ENCODE measurements around the gene FRMD8.
A peak's percentile ranks its signal among the peaks of the same experiment; 100 is the strongest.

Gene FRMD8

DNA sequence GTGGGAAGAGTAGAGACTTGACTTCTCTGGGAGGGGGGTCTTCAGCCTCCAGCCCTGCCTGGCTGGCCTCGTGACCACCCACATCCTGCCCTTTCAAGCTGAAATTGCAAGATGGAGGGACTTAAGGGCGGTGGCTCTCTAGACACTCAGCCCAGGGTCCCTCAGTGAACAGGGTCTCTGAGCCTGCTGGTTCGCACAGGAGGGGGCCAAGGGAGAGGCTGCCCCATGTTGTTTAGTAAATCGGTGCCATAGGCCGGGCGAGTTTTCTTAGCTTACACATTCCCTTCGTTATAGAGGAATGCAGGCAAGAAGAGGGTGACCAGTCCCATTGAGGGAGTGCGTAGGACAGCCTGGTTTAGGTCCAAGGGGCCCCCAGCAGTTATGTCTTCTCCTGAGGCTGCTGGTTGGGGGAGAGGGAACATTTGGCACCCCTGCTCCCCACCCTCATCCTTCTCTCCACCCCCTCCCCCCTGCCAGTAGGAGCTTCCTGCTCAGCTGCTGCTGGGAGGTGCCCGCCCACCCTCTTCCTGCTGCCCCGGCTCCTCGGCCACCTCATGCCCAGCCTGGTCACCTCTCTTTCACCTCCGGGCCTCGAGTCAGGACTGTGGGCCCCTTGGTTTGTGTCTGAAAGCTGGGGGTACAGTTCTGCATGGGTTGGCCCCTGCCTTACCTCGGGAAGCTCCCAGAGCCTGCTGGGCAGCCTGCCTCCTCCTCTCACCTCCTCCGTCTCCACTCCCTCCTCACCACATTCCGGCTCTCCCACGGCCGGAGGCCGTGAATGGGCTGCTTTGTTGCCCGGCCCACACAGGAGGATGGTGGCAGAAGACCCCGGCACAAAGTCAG lies 3.9 kb downstream of the FRMD8 start:
- Mint-ChIP-seq H3K36me3 (ENCODE audit: insufficient read depth) (peaks cover 10% of the 10 kb centered on the region), H3K9me3 (no peaks in the 10 kb centered on the region), H3K4me1 (peaks cover 51% of the 10 kb centered on the region), H3K27ac (ENCODE audit: low read depth) (no peak overlapping the region), H3K4me3 (peak overlapping the region; percentile 97), H3K27me3 (no peaks in the 10 kb centered on the region)
- ATAC-seq (replicated peaks; ENCODE audit: extremely low read depth, poor library complexity, severe bottlenecking) (no peak), DNase-seq (ENCODE audit: low spot score in 2 of 2) (no peak)

DNA sequence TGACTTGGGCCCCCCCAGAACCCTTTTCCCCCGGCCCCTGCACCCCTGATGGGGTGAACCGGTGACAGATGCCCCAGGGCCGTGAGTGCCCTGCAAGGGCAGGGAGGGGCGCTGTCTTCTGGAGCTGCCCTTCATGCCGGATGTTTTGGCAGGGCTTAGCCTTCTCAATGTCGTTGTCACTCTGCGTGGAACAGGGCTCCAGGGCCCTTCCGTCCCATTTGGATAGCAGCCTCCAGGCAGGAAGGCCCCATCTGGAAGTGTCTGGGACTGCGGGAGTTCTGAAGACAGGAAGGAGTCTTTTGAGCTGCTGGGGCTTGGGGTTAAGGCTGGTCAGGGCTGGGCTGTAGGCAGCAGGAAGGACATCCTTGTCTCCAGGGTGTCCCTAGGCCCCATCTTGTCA lies 4.6 kb downstream of the FRMD8 start:
- Mint-ChIP-seq H3K4me3 (no peak overlapping the region), H3K9me3 (no peaks in the 10 kb centered on the region), H3K27ac (ENCODE audit: low read depth) (no peak overlapping the region), H3K27me3 (no peaks in the 10 kb centered on the region), H3K36me3 (ENCODE audit: insufficient read depth) (peaks cover 10% of the 10 kb centered on the region), H3K4me1 (peaks cover 45% of the 10 kb centered on the region)
- DNase-seq (ENCODE audit: low spot score in 2 of 2) = no peak
- ATAC-seq (replicated peaks; ENCODE audit: extremely low read depth, poor library complexity, severe bottlenecking) = no peak

DNA sequence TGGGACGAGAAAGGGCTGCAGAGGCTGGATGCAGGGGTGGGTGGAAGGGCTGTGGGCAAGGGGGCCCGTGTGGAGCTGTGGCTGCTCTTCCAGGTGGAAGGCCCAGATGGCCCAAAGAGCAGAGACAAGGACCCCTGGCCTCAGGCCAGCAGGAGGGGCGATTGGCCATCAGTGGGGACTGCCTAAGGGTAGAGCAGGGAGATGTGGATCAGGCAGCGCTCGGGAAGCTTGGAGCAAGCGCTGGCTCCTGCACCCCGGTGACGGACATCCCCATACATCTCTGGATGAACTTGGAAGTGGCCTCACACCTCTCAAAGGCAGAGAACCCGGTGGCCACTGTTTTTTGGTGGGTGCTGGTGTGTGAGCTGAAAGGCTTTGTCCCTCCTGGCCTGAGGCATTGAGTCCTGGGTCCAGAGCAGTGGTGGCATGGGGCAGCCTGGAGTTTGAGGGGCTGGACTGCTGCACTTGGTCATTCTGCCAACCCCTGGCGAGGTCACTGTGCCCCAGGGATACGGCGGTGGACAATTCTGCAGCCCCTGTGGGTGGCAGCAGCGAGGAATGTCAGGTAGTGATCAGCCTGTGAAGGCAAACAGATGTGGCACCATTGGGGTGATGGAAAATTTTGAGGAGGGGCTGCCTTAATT lies 5.9 kb downstream of the FRMD8 start:
- no peak for ATAC-seq (replicated peaks; ENCODE audit: extremely low read depth, poor library complexity, severe bottlenecking)
- no peak for DNase-seq (ENCODE audit: low spot score in 2 of 2)
- Mint-ChIP-seq H3K4me1 (peaks cover 39% of the 10 kb centered on the region), H3K27me3 (no peaks in the 10 kb centered on the region), H3K4me3 (no peak overlapping the region), H3K27ac (ENCODE audit: low read depth) (peak overlapping the region; percentile 64), H3K9me3 (no peaks in the 10 kb centered on the region), H3K36me3 (ENCODE audit: insufficient read depth) (peaks cover 9% of the 10 kb centered on the region)

DNA sequence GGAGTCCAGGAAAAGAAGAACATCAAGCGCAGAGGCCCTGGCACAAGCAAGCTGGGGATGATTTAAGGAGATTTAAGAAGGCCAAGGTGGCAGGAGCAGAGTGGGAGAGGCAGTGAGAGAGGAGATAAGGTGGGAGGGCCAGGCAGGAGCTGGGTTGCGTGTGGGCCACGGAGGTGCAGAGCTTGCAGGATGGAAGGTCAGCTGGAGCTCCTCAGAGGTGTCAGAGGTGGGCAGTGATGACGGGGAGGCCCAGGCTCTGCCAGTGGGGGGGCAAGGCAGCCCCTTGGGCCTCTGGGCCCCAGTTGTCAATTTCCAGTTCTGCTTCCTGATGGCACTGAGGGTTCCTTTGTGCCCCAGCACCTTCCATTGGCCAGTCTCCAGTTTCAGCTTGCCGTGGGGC lies 6.5 kb downstream of the FRMD8 start:
- DNase-seq (ENCODE audit: low spot score in 2 of 2) (no peak), ATAC-seq (replicated peaks; ENCODE audit: extremely low read depth, poor library complexity, severe bottlenecking) (no peak)
- Mint-ChIP-seq H3K27me3 (no peaks in the 10 kb centered on the region), H3K4me3 (no peak overlapping the region), H3K9me3 (no peaks in the 10 kb centered on the region), H3K36me3 (ENCODE audit: insufficient read depth) (peaks cover 11% of the 10 kb centered on the region), H3K4me1 (peaks cover 35% of the 10 kb centered on the region), H3K27ac (ENCODE audit: low read depth) (peak overlapping the region; percentile 64)

DNA sequence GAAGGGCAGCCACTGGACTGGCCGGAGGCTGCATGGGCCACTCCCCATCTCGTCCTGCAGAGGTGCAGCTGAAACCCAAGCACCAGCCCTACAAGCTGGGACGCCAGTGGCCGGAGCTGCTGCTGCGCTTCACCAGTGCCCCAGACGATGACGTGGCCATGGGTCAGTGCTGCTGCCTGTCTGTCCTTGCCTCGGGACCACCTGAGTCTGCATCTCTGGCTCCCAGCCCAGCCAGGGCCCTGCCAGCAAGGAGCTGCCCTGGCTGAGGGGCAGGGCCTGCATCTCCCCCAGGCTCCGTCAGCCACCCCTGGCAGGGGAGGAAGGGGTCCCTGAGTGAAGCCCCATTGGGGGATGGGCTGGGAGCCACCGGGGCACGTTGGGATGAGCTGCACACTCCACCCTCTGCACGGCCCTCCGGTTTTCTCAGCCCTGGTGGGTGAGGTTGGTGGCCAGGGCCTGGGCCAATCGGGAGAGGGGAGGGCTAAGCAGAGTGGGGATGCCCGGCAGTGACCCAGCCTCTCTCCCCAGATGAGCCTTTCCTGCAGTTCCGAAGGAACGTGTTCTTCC lies 7.2 kb downstream of the FRMD8 start:
- DNase-seq (ENCODE audit: low spot score in 2 of 2) = no peak
- Mint-ChIP-seq H3K9me3 (no peaks in the 10 kb centered on the region), H3K27ac (ENCODE audit: low read depth) (no peak overlapping the region), H3K27me3 (no peaks in the 10 kb centered on the region), H3K4me1 (peaks cover 33% of the 10 kb centered on the region), H3K4me3 (no peak overlapping the region), H3K36me3 (ENCODE audit: insufficient read depth) (peaks cover 15% of the 10 kb centered on the region)
- ATAC-seq (replicated peaks; ENCODE audit: extremely low read depth, poor library complexity, severe bottlenecking) = no peak

DNA sequence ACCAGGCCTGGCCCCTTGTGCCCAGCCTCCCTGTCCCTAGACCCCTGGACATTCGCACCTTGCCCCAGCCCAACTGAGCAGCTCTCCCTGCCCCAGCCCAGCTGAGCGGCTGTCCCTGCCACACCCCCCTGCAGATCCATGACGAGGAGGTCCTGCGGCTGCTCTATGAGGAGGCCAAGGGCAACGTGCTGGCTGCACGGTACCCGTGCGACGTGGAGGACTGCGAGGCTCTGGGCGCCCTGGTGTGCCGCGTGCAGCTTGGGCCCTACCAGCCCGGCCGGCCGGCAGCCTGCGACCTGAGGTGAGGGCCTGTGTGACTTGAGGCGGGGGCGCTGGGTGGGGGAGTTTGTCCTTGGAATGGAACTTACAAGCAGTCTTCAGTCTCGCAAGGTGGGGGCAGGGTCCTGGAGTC lies 7.7 kb downstream of the FRMD8 start:
- ATAC-seq (replicated peaks; ENCODE audit: extremely low read depth, poor library complexity, severe bottlenecking) (no peak), DNase-seq (ENCODE audit: low spot score in 2 of 2) (no peak)
- Mint-ChIP-seq H3K9me3 (no peaks in the 10 kb centered on the region), H3K27ac (ENCODE audit: low read depth) (no peak overlapping the region), H3K4me3 (no peak overlapping the region), H3K36me3 (ENCODE audit: insufficient read depth) (peaks cover 15% of the 10 kb centered on the region), H3K27me3 (no peaks in the 10 kb centered on the region), H3K4me1 (peaks cover 29% of the 10 kb centered on the region)

DNA sequence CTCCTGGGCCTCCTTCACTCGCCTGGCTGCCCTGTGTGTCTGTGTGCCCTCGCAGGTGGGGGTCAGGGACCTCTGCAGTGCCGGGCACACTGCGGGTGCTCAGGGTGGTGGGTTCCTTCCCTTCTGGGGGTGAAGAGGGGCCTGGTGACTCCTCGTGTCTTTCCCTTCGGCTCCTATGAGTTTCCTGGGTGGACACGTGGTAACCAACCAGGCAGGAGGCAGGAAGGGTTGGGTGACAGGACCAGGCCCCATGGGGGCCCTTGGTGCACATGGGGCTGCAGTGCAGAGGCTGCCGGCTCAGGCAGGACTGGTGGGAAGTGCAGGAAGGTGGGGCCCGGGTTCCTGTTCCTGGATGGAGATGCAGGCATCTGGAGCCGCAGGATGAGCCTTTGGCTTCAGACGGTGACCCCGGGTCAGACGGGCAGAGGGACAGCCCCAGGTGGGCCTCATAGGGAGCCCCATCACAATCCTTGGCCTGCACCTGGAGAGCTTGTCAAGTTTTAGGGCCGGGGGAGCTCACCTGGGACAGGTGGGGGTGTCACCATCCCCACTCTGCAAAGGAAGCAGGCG lies 9.6 kb downstream of the FRMD8 start:
- H3K9me3 Mint-ChIP-seq = no peaks in the 10 kb centered on the region
- ATAC-seq (replicated peaks; ENCODE audit: extremely low read depth, poor library complexity, severe bottlenecking) (no peak), DNase-seq (ENCODE audit: low spot score in 2 of 2) (no peak)
- H3K36me3 Mint-ChIP-seq (ENCODE audit: insufficient read depth) = peaks cover 17% of the 10 kb centered on the region
- no peak overlapping the region for H3K27ac Mint-ChIP-seq (ENCODE audit: low read depth)
- no peaks in the 10 kb centered on the region for H3K27me3 Mint-ChIP-seq
- H3K4me3 Mint-ChIP-seq = no peak overlapping the region
- peaks cover 12% of the 10 kb centered on the region for H3K4me1 Mint-ChIP-seq

DNA sequence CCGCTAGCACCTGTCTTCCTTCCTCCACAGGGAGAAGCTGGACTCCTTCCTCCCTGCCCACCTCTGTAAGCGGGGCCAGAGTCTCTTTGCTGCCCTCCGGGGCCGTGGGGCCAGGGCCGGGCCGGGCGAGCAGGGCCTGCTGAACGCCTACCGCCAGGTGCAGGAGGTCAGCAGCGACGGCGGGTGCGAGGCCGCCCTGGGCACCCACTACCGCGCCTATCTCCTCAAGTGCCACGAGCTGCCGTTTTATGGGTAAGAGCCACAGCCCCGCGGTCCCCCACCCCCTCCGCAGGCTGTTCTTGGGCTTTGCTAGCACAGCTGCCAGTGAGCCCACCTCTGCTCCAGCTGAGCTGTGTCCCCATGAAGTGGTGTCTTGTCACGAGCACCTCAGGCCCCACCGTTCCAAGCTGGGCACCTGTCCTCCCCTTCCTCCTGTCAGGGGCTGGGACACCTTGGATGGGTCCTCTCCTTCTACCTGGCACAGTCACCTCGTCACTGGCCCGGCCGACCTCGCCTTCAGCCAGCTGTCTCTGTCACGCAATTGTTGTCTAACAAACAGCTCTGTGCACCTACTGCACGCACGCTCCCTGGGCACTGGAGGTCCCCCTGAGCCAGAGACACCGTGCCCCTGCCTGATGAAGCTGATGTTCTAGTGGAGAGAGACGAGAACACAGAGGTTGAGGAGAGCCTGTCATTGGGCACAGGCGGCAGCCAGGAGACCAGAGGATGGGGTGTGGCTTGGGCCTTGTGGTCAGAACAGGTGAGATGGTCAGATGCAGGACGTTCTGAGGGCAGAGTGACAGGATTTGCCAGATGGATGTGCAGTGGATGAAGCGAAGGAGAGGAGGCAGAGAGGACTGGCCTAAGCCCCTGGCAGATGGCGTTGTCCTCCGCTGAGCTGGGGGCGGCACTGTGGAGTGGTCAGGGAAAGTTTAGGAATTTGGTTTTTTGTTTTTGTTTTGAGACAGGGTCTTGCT lies 10.6 kb downstream of the FRMD8 start:
- Mint-ChIP-seq H3K4me3 (no peak overlapping the region), H3K36me3 (ENCODE audit: insufficient read depth) (peaks cover 17% of the 10 kb centered on the region)

DNA sequence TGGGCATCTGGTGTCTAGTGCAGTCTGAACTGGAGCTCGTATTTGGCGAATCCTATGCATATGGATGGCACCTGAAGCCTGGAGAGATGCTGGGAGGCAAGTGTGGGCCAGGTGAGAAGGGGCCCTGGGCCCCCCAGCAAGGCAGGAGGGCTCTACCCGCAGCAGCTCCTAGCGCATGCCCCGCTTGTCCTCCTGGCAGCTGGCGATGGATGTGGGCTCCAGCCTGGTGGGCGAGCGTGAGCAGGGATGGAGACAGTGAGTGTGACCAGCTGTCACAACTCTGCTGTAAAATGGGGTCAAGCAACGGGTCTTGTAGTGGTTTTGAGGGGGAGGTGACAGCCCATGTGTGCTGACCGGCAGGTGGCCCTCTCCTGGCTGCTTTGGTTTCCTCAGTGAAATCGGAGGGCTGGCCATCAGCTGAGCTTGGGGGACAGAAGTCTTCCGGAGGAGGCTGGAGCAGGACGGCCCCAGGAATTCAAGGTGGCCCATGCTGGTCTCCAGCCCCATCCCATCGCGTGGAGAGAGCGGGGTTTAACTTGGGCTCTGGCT lies 12.0 kb downstream of the FRMD8 start:
- DNase-seq (ENCODE audit: low spot score in 2 of 2) (no peak), ATAC-seq (replicated peaks; ENCODE audit: extremely low read depth, poor library complexity, severe bottlenecking) (no peak)
- H3K4me1 Mint-ChIP-seq = peaks cover 6% of the 10 kb centered on the region
- peaks cover 25% of the 10 kb centered on the region for H3K36me3 Mint-ChIP-seq (ENCODE audit: insufficient read depth)
- no peaks in the 10 kb centered on the region for H3K27me3 Mint-ChIP-seq
- no peaks in the 10 kb centered on the region for H3K9me3 Mint-ChIP-seq
- no peak overlapping the region for H3K4me3 Mint-ChIP-seq
- H3K27ac Mint-ChIP-seq (ENCODE audit: low read depth) = no peak overlapping the region

More for the DNA sequence above, 10.6 kb downstream of the FRMD8 start:
- Mint-ChIP-seq H3K9me3 (no peaks in the 10 kb centered on the region), H3K4me1 (peaks cover 6% of the 10 kb centered on the region), H3K27me3 (no peaks in the 10 kb centered on the region), H3K27ac (ENCODE audit: low read depth) (peak overlapping the region; percentile 35)
- DNase-seq (ENCODE audit: low spot score in 2 of 2) (no peak), ATAC-seq (replicated peaks; ENCODE audit: extremely low read depth, poor library complexity, severe bottlenecking) (no peak)

DNA sequence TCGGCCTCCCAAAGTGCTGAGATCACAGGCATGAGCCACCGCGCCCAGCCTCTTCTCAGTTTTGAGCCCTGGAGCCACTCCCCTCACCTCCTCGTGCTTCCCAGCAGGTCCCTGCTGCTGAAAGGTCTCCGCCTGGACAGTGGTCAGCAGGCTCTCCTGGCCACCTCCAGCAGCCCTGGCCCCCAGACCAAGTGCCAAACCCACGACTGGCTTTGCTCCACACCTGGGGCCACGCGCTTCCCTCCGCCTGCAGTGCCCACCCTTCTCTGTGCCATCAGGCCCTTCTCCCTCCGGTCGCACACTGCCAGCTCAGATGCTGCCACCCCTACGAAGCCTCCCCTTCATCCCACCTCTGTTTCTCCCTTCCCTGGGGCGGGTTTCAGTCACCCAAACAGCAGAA lies 12.8 kb downstream of the FRMD8 start:
- H3K4me1 Mint-ChIP-seq = peaks cover 6% of the 10 kb centered on the region
- DNase-seq (ENCODE audit: low spot score in 2 of 2) = no peak
- no peak overlapping the region for H3K27ac Mint-ChIP-seq (ENCODE audit: low read depth)
- H3K27me3 Mint-ChIP-seq = no peaks in the 10 kb centered on the region
- no peak overlapping the region for H3K4me3 Mint-ChIP-seq
- H3K9me3 Mint-ChIP-seq = no peaks in the 10 kb centered on the region
- no peak for ATAC-seq (replicated peaks; ENCODE audit: extremely low read depth, poor library complexity, severe bottlenecking)
- H3K36me3 Mint-ChIP-seq (ENCODE audit: insufficient read depth) = peaks cover 23% of the 10 kb centered on the region

DNA sequence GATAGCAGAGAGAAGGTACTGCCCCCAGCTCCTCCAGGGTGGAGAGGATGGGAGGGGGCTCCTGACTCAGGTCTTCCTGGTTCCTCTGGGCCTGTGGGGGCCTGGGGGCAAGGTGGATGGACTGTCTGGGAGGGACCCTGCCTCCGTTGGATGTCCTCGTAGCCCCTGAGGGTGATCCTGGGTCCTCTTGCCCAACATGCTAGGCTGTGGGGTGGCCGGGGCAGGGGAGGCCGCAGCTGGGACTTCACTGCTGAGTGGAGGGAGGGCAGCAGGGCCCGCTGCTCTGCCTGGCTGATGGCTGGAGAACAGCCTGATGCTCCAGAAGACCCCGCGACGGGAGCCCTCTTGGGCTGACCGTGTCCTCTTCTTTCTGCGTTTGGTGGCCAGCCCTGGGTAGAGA lies 13.4 kb downstream of the FRMD8 start:
- DNase-seq (ENCODE audit: low spot score in 2 of 2) (no peak), ATAC-seq (replicated peaks; ENCODE audit: extremely low read depth, poor library complexity, severe bottlenecking) (no peak)
- Mint-ChIP-seq H3K36me3 (ENCODE audit: insufficient read depth) (peaks cover 27% of the 10 kb centered on the region), H3K27me3 (no peaks in the 10 kb centered on the region), H3K4me1 (peaks cover 6% of the 10 kb centered on the region), H3K4me3 (no peak overlapping the region), H3K27ac (ENCODE audit: low read depth) (peak overlapping the region; percentile 22), H3K9me3 (no peaks in the 10 kb centered on the region)
